GM12878 (cell line): ENCODE measurements around the gene AHNAK2.

Experiments used
- SP1 ChIP-seq: IDR thresholded peaks from one replicate; pipeline ENCODE4 v1.6.1; 2011; ENCODE audit warnings: low read depth, low read length
- SUZ12 ChIP-seq: fragments of 200-600 bp; sonication (generic); IDR thresholded peaks from one replicate; pipeline ENCODE4 v1.6.1; 2018; ENCODE audit warnings: antibody characterized with exemption, mild to moderate bottlenecking; ENCODE audit not compliant: unreplicated experiment

- TF ChIP-seq SP1 = no peak
- TF ChIP-seq SUZ12 = no peak
Observed at GRCh38 chr14:104931771-104932675, 46.2 kb downstream of the AHNAK2 start.
